Muscle of arm (tissue), 12 donors: ENCODE data around the gene LBR. TPM values are rescaled to one million over a fixed set of nuclear protein-coding genes. Genes with fewer than 3 reads are reported as not detected.

ENCODE experiments used
- DNase-seq: peaks from one replicate; pipeline ENCODE4 v3.0.0-alpha.2; 2013
- polyA plus RNA-seq, 12 donors: library from polyadenylated mRNA; unstranded; fragments of 120-200 nt; gene quantifications; one replicate each; pipeline ENCODE4 v1.2.1, GENCODE V29; 2013; ENCODE audit not compliant: insufficient read length in 12 of 12

LBR gene
- polyA plus RNA-seq, 12 donors: 30.1 to 68.3 (median 49.8) TPM; not detected in 1

GRCh38 chr1:225380691-225381090 lies 47.1 kb downstream of the LBR start:
- DNase-seq: no peak

GRCh38 chr1:225378880-225379279 lies 49.0 kb downstream of the LBR start:
- no peak for DNase-seq

GRCh38 chr1:225374996-225375395 lies 52.8 kb downstream of the LBR start:
- no peak for DNase-seq

GRCh38 chr1:225373155-225373554 lies 54.7 kb downstream of the LBR start:
- no peak for DNase-seq

- DNase-seq: no peak
Observed at GRCh38 chr1:225371366-225372010, 56.4 kb downstream of the LBR start.

- no peak for DNase-seq
Observed at GRCh38 chr1:225368036-225368552, 59.7 kb downstream of the LBR start.

- DNase-seq: no peak
Observed at GRCh38 chr1:225366552-225366951, 61.3 kb downstream of the LBR start.

- no peak for DNase-seq
Observed at GRCh38 chr1:225366018-225366417, 61.8 kb downstream of the LBR start.

GRCh38 chr1:225364439-225364838 lies 63.4 kb downstream of the LBR start:
- no peak for DNase-seq

GRCh38 chr1:225362805-225363204 lies 65.0 kb downstream of the LBR start:
- no peak for DNase-seq

- DNase-seq: no peak
Observed at GRCh38 chr1:225361176-225361575, 66.7 kb downstream of the LBR start.

GRCh38 chr1:225360119-225360518 lies 67.7 kb downstream of the LBR start:
- DNase-seq: no peak

GRCh38 chr1:225355863-225356262 lies 72.0 kb downstream of the LBR start:
- no peak for DNase-seq

GRCh38 chr1:225354906-225355305 lies 72.9 kb downstream of the LBR start:
- DNase-seq: no peak

Other genes with a start within 250 kb of the LBR start
- 100 to 1,000 TPM; 106 to 360 (median 161) TPM for gene ENAH, start 225.1 kb upstream of the LBR start, polyA plus RNA-seq